Uterus (tissue), 2 donors: ENCODE results near the gene PTX3.

Experiments
- POLR2A ChIP-seq, 2 donors: fragments of 450-650 bp; IDR thresholded peaks; one replicate each; pipeline ENCODE4 v1.6.1; 2016; ENCODE audit warnings: antibody characterized with exemption in 2 of 2, mild to moderate bottlenecking in 1 of 2, moderate library complexity in 1 of 2
- TF ChIP-seq, protein P1 (sequence below), 4 experiments: fragments of 200-600 bp in 2 of 4; fragments of 450-650 bp in 2 of 4; sonication (generic) in 2 of 4; IDR thresholded peaks; one replicate each; pipeline ENCODE4 v1.5.1; 2016 to 2019; ENCODE audit warnings: antibody characterized with exemption in 4 of 4, mild to moderate bottlenecking in 2 of 4, moderate library complexity in 1 of 4

DNA sequence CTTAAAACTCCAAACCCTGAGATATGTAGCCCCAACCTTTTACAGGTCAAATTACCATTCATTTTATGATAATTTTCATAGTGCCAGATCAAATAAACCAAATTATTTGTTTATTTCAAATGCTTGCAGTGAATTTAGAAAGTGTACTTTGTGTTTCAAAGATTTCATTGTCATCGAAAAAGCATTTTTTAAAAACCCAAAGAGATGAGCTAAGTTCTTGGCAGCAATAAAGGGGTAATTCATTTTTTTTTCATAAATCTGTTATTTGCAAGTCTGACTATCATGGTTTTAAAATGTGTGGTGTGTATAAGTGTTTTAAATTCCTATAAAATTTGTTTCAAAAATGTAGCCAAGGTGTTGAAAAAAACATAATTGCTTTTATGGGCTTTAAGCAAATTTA lies 17.2 kb downstream of the PTX3 start:
- no peak for TF ChIP-seq POLR2A (IDR thresholded peaks at IDR 0.05)
- TF ChIP-seq, protein P1, sequence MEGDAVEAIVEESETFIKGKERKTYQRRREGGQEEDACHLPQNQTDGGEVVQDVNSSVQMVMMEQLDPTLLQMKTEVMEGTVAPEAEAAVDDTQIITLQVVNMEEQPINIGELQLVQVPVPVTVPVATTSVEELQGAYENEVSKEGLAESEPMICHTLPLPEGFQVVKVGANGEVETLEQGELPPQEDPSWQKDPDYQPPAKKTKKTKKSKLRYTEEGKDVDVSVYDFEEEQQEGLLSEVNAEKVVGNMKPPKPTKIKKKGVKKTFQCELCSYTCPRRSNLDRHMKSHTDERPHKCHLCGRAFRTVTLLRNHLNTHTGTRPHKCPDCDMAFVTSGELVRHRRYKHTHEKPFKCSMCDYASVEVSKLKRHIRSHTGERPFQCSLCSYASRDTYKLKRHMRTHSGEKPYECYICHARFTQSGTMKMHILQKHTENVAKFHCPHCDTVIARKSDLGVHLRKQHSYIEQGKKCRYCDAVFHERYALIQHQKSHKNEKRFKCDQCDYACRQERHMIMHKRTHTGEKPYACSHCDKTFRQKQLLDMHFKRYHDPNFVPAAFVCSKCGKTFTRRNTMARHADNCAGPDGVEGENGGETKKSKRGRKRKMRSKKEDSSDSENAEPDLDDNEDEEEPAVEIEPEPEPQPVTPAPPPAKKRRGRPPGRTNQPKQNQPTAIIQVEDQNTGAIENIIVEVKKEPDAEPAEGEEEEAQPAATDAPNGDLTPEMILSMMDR (IDR thresholded peaks at IDR 0.05): no peak
